Subcutaneous abdominal adipose tissue (tissue), 5 donors: ENCODE measurements around the gene POU6F2.
"Not testable (repeated sequence)": the region's sequence is repeated elsewhere in the genome, so short reads cannot be mapped to it uniquely, and the experiment has no call there.

ENCODE experiments used
- H3K27ac ChIP-seq: one replicate; pipeline ENCODE4 v1.7.0; 2013; ENCODE audit warnings: low read depth, mild to moderate bottlenecking, inconsistent platforms, low read length, moderate library complexity
- H3K27me3 ChIP-seq, 5 donors: one replicate each; pipeline ENCODE4 v1.7.0; 2013; ENCODE audit warnings: low read length in 5 of 5, inconsistent platforms in 1 of 5; ENCODE audit not compliant: control insufficient read depth in 5 of 5, insufficient read depth in 4 of 5
- H3K36me3 ChIP-seq, 5 donors: one replicate each; pipeline ENCODE4 v1.7.0; 2013; ENCODE audit warnings: low read length in 5 of 5; ENCODE audit not compliant: control insufficient read depth in 5 of 5, insufficient read depth in 5 of 5
- H3K4me1 ChIP-seq, 5 donors: one replicate each; pipeline ENCODE4 v1.7.0; 2013; ENCODE audit warnings: low read length in 5 of 5, mild to moderate bottlenecking in 3 of 5, moderate library complexity in 1 of 5; ENCODE audit not compliant: control insufficient read depth in 5 of 5, insufficient read depth in 5 of 5
- H3K4me3 ChIP-seq, 5 donors: one replicate each; pipeline ENCODE4 v1.7.0; 2013; ENCODE audit warnings: low read length in 5 of 5, low read depth in 1 of 5
- H3K9ac ChIP-seq, 5 donors: one replicate each; pipeline ENCODE4 v1.7.0; 2013; ENCODE audit warnings: low read length in 5 of 5, mild to moderate bottlenecking in 4 of 5, moderate library complexity in 3 of 5
- H3K9me3 ChIP-seq, 5 donors: one replicate each; pipeline ENCODE4 v1.7.0; 2013; ENCODE audit warnings: low read length in 5 of 5; ENCODE audit not compliant: control insufficient read depth in 5 of 5
- donor health status: healthy.
- donor health status: healthy.
- donor health status: healthy.
- donor health status: healthy.
- donor health status: healthy.

Gene POU6F2

GRCh38 chr7:39360766-39361165 is 383.1 kb downstream of the POU6F2 start:
- Histone ChIP-seq H3K36me3 (no peaks in the 10 kb centered on the region), H3K4me1 (no peaks in the 10 kb centered on the region), H3K4me3 (no peak overlapping the region), H3K9ac (no peak overlapping the region), H3K27me3 (no peaks in the 10 kb centered on the region), H3K27ac (no peak overlapping the region), H3K9me3 (no peaks in the 10 kb centered on the region)

GRCh38 chr7:39365751-39366295 is 388.1 kb downstream of the POU6F2 start:
- H3K9ac ChIP-seq: no peak overlapping the region
- H3K27me3 ChIP-seq: no peaks in the 10 kb centered on the region
- no peak overlapping the region for H3K27ac ChIP-seq
- H3K9me3 ChIP-seq: peaks cover 0 to 3% (median 0%) of the 10 kb centered on the region in 5 donors
- H3K4me1 ChIP-seq: no peaks in the 10 kb centered on the region
- H3K36me3 ChIP-seq: no peaks in the 10 kb centered on the region
- no peak overlapping the region for H3K4me3 ChIP-seq

- no peaks in the 10 kb centered on the region for H3K4me1 ChIP-seq
- H3K4me3 ChIP-seq: no peak overlapping the region
- no peaks in the 10 kb centered on the region for H3K36me3 ChIP-seq
- H3K9ac ChIP-seq: no peak overlapping the region
- no peak overlapping the region for H3K27ac ChIP-seq
- no peaks in the 10 kb centered on the region for H3K27me3 ChIP-seq
- peaks cover 0 to 3% (median 0%) of the 10 kb centered on the region in 5 donors for H3K9me3 ChIP-seq
Observed at GRCh38 chr7:39367451-39367850, 389.7 kb downstream of the POU6F2 start.

GRCh38 chr7:39367943-39368342 is 390.2 kb downstream of the POU6F2 start:
- H3K4me3 ChIP-seq: no peak overlapping the region
- no peak overlapping the region for H3K27ac ChIP-seq
- H3K36me3 ChIP-seq: no peaks in the 10 kb centered on the region
- no peaks in the 10 kb centered on the region for H3K4me1 ChIP-seq
- no peaks in the 10 kb centered on the region for H3K27me3 ChIP-seq
- peaks cover 0 to 3% (median 0%) of the 10 kb centered on the region in 5 donors for H3K9me3 ChIP-seq
- H3K9ac ChIP-seq: no peak overlapping the region

GRCh38 chr7:39372383-39372782 is 394.7 kb downstream of the POU6F2 start:
- no peak overlapping the region for H3K27ac ChIP-seq
- H3K9ac ChIP-seq: no peak overlapping the region
- H3K36me3 ChIP-seq: no peaks in the 10 kb centered on the region
- peaks cover 0 to 3% (median 0%) of the 10 kb centered on the region in 5 donors for H3K9me3 ChIP-seq
- no peaks in the 10 kb centered on the region for H3K27me3 ChIP-seq
- no peak overlapping the region for H3K4me3 ChIP-seq
- no peaks in the 10 kb centered on the region for H3K4me1 ChIP-seq

GRCh38 chr7:39374436-39375040 is 396.8 kb downstream of the POU6F2 start:
- H3K36me3 ChIP-seq: no peaks in the 10 kb centered on the region
- no peaks in the 10 kb centered on the region for H3K27me3 ChIP-seq
- no peak overlapping the region for H3K9ac ChIP-seq
- no peak overlapping the region for H3K4me3 ChIP-seq
- peaks cover 0 to 3% (median 0%) of the 10 kb centered on the region in 5 donors for H3K9me3 ChIP-seq
- H3K27ac ChIP-seq: no peak overlapping the region
- no peaks in the 10 kb centered on the region for H3K4me1 ChIP-seq

- no peak overlapping the region for H3K27ac ChIP-seq
Observed at GRCh38 chr7:39375047-39375873, 397.6 kb downstream of the POU6F2 start.

GRCh38 chr7:39375874-39376190 is 398.1 kb downstream of the POU6F2 start:
- Histone ChIP-seq H3K36me3 (no peaks in the 10 kb centered on the region), H3K27me3 (no peaks in the 10 kb centered on the region), H3K4me3 (no peak overlapping the region)

More at GRCh38 chr7:39375047-39375873, 397.6 kb downstream of the POU6F2 start:
- Histone ChIP-seq H3K9ac (no peak overlapping the region), H3K4me1 (no peaks in the 10 kb centered on the region), H3K36me3 (no peaks in the 10 kb centered on the region), H3K27me3 (no peaks in the 10 kb centered on the region), H3K9me3 (peaks cover 0 to 2% (median 0%) of the 10 kb centered on the region in 5 donors), H3K4me3 (no peak overlapping the region)

GRCh38 chr7:39376881-39377280 is 399.2 kb downstream of the POU6F2 start:
- not testable (repeated sequence) for H3K36me3 ChIP-seq, H3K27me3 ChIP-seq, H3K4me3 ChIP-seq, H3K9me3 ChIP-seq, H3K4me1 ChIP-seq, H3K9ac ChIP-seq, H3K27ac ChIP-seq

More at GRCh38 chr7:39375874-39376190, 398.1 kb downstream of the POU6F2 start:
- no peaks in the 10 kb centered on the region for H3K4me1 ChIP-seq
- no peak overlapping the region for H3K9ac ChIP-seq
- no peak overlapping the region for H3K27ac ChIP-seq
- no peaks in the 10 kb centered on the region for H3K9me3 ChIP-seq

- Histone ChIP-seq H3K9me3 (no peaks in the 10 kb centered on the region), H3K27ac (no peak overlapping the region), H3K9ac (no peak overlapping the region), H3K4me3 (no peak overlapping the region), H3K36me3 (no peaks in the 10 kb centered on the region), H3K27me3 (no peaks in the 10 kb centered on the region), H3K4me1 (no peaks in the 10 kb centered on the region)
Observed at GRCh38 chr7:39379416-39379815, 401.7 kb downstream of the POU6F2 start.
